ENCODE measurements around the gene RHBG.

The RHBG gene

DNA sequence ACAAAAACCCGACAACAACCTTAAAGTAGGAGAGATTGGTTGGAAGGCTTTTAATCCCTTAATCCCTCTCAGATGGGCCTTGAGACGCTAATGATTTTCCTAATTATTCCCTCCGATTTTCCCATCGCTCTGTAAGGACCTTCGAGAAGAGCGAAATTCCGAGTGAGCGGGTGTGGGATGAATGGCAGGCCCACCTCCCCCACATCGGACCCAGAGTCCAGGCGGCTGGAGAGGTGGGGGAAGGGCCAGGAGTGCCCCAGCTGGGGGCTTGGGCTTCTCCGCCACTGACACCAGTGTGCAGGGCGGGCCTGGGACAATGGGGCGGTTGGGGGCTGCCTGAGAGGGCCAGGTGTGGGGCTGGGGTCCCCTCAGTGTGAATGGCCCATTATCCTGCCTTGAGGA is 23.4 kb downstream of the RHBG start:
- no peaks in the 10 kb centered on the region; the same call in none of the 2 replicates for H3K27me3 ChIP-seq (replicated peaks; ENCODE audit: control insufficient read depth, insufficient read depth, low read length)
- H3K36me3 ChIP-seq (ENCODE audit: control insufficient read depth, insufficient read depth, low read length) = no peaks in the 10 kb centered on the region
- TF ChIP-seq, protein P1, sequence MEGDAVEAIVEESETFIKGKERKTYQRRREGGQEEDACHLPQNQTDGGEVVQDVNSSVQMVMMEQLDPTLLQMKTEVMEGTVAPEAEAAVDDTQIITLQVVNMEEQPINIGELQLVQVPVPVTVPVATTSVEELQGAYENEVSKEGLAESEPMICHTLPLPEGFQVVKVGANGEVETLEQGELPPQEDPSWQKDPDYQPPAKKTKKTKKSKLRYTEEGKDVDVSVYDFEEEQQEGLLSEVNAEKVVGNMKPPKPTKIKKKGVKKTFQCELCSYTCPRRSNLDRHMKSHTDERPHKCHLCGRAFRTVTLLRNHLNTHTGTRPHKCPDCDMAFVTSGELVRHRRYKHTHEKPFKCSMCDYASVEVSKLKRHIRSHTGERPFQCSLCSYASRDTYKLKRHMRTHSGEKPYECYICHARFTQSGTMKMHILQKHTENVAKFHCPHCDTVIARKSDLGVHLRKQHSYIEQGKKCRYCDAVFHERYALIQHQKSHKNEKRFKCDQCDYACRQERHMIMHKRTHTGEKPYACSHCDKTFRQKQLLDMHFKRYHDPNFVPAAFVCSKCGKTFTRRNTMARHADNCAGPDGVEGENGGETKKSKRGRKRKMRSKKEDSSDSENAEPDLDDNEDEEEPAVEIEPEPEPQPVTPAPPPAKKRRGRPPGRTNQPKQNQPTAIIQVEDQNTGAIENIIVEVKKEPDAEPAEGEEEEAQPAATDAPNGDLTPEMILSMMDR (IDR thresholded peaks at IDR 0.05; ENCODE audit: insufficient read depth, low read length, poor library complexity, severe bottlenecking) = no peak
- no peak overlapping the region for H3K4me3 ChIP-seq (replicated peaks; ENCODE audit: low read depth, low read length)
- DNase-seq (ENCODE audit: extremely low read depth, insufficient read length) = no peak

DNA sequence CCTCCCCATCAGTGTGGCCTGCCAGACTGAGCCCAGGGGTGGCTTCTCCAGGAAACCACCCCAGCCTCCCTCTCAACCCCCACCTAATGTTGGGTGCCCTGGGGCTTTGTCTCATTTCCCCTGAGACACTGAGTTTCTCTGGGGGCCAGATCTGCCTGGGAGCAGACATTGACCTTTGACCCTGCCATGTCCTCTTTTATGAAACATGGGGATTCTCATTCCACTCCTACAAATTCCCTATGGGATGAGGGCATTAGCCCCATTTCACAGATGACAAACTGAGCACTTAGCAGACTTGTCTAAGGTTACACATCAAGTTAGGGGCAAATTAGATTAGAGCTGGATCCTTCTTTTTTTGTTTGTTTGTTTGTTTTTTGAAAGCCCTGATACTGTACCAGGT is 24.1 kb downstream of the RHBG start:
- TF ChIP-seq, protein P1 (IDR thresholded peaks at IDR 0.05; ENCODE audit: insufficient read depth, low read length, poor library complexity, severe bottlenecking) = no peak
- Histone ChIP-seq H3K4me3 (replicated peaks; ENCODE audit: low read depth, low read length) (no peak overlapping the region), H3K36me3 (ENCODE audit: control insufficient read depth, insufficient read depth, low read length) (no peaks in the 10 kb centered on the region), H3K27me3 (replicated peaks; ENCODE audit: control insufficient read depth, insufficient read depth, low read length) (no peaks in the 10 kb centered on the region; the same call in none of the 2 replicates)
- DNase-seq (ENCODE audit: extremely low read depth, insufficient read length) = no peak

DNA sequence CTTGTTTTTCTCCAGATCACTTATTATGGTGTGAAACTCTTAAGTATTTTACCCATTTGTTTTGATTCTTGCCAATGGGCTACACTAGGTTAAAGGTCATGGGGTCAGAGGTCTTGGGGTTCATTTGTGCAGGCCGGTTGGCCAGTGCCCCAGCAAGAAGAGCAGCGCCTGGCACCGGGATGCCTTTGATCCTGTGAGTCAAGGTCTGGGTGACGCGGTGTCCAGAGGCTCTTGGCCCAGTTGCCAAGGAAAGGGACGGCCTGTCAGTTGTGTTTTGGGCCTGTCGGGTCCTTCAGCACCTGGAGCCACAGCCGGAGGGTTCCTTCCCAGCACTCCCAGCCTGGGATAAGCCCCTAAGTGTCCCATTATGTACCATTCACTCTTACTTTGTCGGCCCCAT is 25.1 kb downstream of the RHBG start:
- TF ChIP-seq, protein P1 (IDR thresholded peaks at IDR 0.05; ENCODE audit: insufficient read depth, low read length, poor library complexity, severe bottlenecking) = no peak
- H3K36me3 ChIP-seq (ENCODE audit: control insufficient read depth, insufficient read depth, low read length) = no peaks in the 10 kb centered on the region

DNA sequence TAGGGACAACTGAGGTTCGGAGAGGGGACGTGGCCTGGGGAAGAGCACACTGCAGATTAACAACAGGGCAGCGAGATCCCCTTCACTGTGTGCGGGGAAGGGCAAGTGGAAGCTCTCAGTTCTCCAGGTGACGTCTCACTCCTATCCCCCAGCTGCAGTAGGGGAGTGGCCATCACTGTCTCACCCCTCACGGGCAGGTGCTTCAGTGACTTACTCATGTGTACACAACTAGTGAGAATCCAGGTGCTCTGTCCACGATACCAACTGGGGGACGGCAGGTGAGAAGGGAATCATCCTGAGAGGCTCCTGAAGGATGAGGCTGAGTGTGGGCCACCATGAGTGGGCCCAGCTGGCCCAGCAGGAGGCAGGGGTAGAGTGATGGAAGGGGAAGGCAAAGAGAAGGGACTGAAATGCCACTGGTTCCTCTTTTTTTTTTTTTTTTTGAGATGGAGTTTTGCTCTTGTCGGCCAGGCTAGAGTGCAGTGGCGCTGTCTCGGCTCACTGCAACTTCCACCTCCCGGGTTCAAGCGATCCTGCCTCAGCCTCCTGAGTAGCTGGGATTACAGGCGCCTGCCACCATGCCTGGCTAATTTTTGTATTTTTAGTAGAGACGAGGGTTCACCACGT is 25.9 kb downstream of the RHBG start:
- H3K4me3 ChIP-seq (replicated peaks; ENCODE audit: low read depth, low read length) = no peak overlapping the region
- no peak for DNase-seq (ENCODE audit: extremely low read depth, insufficient read length)
- TF ChIP-seq, protein P1 (IDR thresholded peaks at IDR 0.05; ENCODE audit: insufficient read depth, low read length, poor library complexity, severe bottlenecking) = no peak

More for the DNA sequence above, 25.1 kb downstream of the RHBG start:
- no peak for DNase-seq (ENCODE audit: extremely low read depth, insufficient read length)
- Histone ChIP-seq H3K4me3 (replicated peaks; ENCODE audit: low read depth, low read length) (no peak overlapping the region), H3K27me3 (replicated peaks; ENCODE audit: control insufficient read depth, insufficient read depth, low read length) (no peaks in the 10 kb centered on the region; the same call in none of the 2 replicates)

DNA sequence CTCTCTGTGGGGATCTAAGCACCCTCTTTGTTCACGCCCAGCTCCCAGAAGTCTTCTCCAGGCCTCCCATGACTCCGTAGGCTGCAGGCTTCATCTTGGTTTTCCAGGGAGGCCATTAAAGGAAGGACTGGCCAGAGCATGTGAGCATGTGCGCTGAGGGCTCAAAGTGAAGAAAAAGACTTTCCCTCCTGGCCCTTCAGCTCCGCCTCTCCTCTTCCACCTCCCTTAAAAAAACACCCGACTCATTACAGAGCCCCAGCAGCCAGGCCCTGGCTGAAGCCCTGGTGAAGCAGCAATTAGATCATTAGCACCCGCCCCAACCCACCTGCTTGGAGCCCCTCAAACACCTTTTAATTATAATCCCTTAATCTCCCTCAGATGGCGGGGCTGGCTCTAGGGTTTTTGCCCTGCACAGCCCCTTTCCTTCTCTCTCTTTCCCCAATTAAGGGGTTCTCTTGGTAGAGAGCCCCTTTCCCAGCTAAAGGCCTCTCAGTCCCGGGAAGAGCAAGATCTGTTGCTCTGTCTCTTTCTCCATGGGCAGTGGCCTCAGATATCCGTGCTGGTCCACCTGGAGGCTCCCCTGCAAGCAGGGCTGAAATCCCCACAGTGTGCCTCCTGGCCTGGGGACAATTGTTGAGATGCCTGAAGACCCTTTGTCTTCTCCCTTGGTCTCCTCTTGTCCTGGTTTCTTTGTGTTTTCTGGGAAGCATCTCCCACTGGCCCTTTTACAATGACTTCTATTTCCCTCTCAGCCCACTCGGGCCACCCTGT is 30.5 kb downstream of the RHBG start:
- Histone ChIP-seq H3K36me3 (ENCODE audit: control insufficient read depth, insufficient read depth, low read length) (no peaks in the 10 kb centered on the region; the same call in 1 of the 2 replicates), H3K4me3 (replicated peaks; ENCODE audit: low read depth, low read length) (no peak overlapping the region), H3K27me3 (replicated peaks; ENCODE audit: control insufficient read depth, insufficient read depth, low read length) (no peaks in the 10 kb centered on the region; the same call in none of the 2 replicates)
- TF ChIP-seq, protein P1 (IDR thresholded peaks at IDR 0.05; ENCODE audit: insufficient read depth, low read length, poor library complexity, severe bottlenecking) = no peak
- no peak for DNase-seq (ENCODE audit: extremely low read depth, insufficient read length)

More for the DNA sequence above, 25.9 kb downstream of the RHBG start:
- Histone ChIP-seq H3K36me3 (ENCODE audit: control insufficient read depth, insufficient read depth, low read length) (no peaks in the 10 kb centered on the region), H3K27me3 (replicated peaks; ENCODE audit: control insufficient read depth, insufficient read depth, low read length) (no peaks in the 10 kb centered on the region; the same call in none of the 2 replicates)

Measured in GM06990 (cell line).